GM19193 (cell line): ENCODE data around the gene NLK.

ENCODE experiments used
- POLR2A ChIP-seq: IDR thresholded peaks from 4 replicates; pipeline ENCODE4 v1.6.1; 2011; ENCODE audit not compliant: insufficient read depth, insufficient read length; ENCODE audit errors: extremely low read depth

Gene NLK

GRCh38 chr17:28031174-28031573 is 11.3 kb upstream of the NLK start:
- no peak for TF ChIP-seq POLR2A

- no peak for TF ChIP-seq POLR2A
Measured at GRCh38 chr17:28033972-28034714, 8.3 kb upstream of the NLK start.

GRCh38 chr17:28038802-28039201 is 3.7 kb upstream of the NLK start:
- TF ChIP-seq POLR2A: no peak

- TF ChIP-seq POLR2A: no peak
Measured at GRCh38 chr17:28039251-28039650, 3.2 kb upstream of the NLK start.

GRCh38 chr17:28040406-28040805 is 2.1 kb upstream of the NLK start:
- TF ChIP-seq POLR2A: no peak

- TF ChIP-seq POLR2A: peak; percentile 84
Measured at GRCh38 chr17:28041068-28041843, 1.2 kb upstream of the NLK start.

- no peak for TF ChIP-seq POLR2A
Measured at GRCh38 chr17:28041844-28042656, 427 bp upstream of the NLK start.

- TF ChIP-seq POLR2A: no peak
Measured at GRCh38 chr17:28042721-28043291, 329 bp downstream of the NLK start.

- TF ChIP-seq POLR2A: no peak
Measured at GRCh38 chr17:28043296-28043695, 819 bp downstream of the NLK start.

GRCh38 chr17:28043741-28044140 is 1.3 kb downstream of the NLK start:
- no peak for TF ChIP-seq POLR2A

GRCh38 chr17:28045304-28045703 is 2.8 kb downstream of the NLK start:
- TF ChIP-seq POLR2A: no peak

GRCh38 chr17:28046034-28046825 is 3.8 kb downstream of the NLK start:
- TF ChIP-seq POLR2A: no peak

GRCh38 chr17:28047806-28048205 is 5.3 kb downstream of the NLK start:
- no peak for TF ChIP-seq POLR2A

GRCh38 chr17:28049071-28049470 is 6.6 kb downstream of the NLK start:
- TF ChIP-seq POLR2A: no peak
